H1 (cell line): ENCODE data around the gene DNAL4. TPM values are rescaled to one million over a fixed set of nuclear protein-coding genes. Genes with fewer than 3 reads are reported as not detected.

ENCODE experiments used
- CTCF ChIA-PET: fragments of 300-600 bp; sonication (Branson Sonifier 250); formaldehyde crosslinking; loops from one replicate; lab custom pipeline; 2021; ENCODE audit not compliant: partially characterized antibody; lab: Charles Lee
- POLR2A ChIA-PET: fragments of 300-600 bp; sonication (Branson Sonifier 250); formaldehyde crosslinking; loops from one replicate; lab custom pipeline; 2021; ENCODE audit warnings: inconsistent platforms; ENCODE audit not compliant: partially characterized antibody; lab: Charles Lee
- DNase-seq, 2 experiments: peaks; one replicate each; pipeline versions ENCODE4 v3.0.0 to v3.0.0-alpha.2; 2010 to 2022; ENCODE audit warnings: low spot score in 2 of 2, low read depth in 1 of 2, mixed read lengths in 1 of 2
- FAIRE-seq: peaks from 2 replicates; lab custom pipeline; 2011; peaks lifted over from hg19 to GRCh38; lab: Jason Lieb, UNC
- H2AFZ ChIP-seq: 2 replicates; pipeline ENCODE4 v1.8.1; 2012; ENCODE audit warnings: low read length, inconsistent platforms
- H2AK5ac ChIP-seq: 2 replicates; pipeline ENCODE4 v1.6.1; 2013; ENCODE audit warnings: low read depth, low read length
- H2BK120ac ChIP-seq: replicated peaks from 2 replicates; pipeline ENCODE3; 2013; ENCODE audit warnings: low read depth, low read length, inconsistent platforms
- H2BK12ac ChIP-seq: 2 replicates; pipeline ENCODE4 v1.6.1; 2013; ENCODE audit warnings: low read depth, low read length
- H2BK15ac ChIP-seq: 2 replicates; pipeline ENCODE4 v1.6.1; 2013; ENCODE audit warnings: low read length
- H2BK20ac ChIP-seq: 2 replicates; pipeline ENCODE4 v1.6.1; 2013; ENCODE audit warnings: low read length
- H2BK5ac ChIP-seq: 2 replicates; pipeline ENCODE4 v1.6.1; 2013; ENCODE audit warnings: low read depth, low read length
- H3K14ac ChIP-seq: 2 replicates; pipeline ENCODE4 v1.6.1; 2013; ENCODE audit warnings: inconsistent platforms; ENCODE audit not compliant: insufficient read length
- H3K18ac ChIP-seq: 2 replicates; pipeline ENCODE4 v1.6.1; 2013; ENCODE audit warnings: low read length; ENCODE audit errors: extremely low read depth
- H3K23ac ChIP-seq: 2 replicates; pipeline ENCODE4 v1.6.1; 2013; ENCODE audit warnings: inconsistent platforms; ENCODE audit not compliant: insufficient read length
- H3K23me2 ChIP-seq: 2 replicates; pipeline ENCODE4 v1.6.1; 2013; ENCODE audit warnings: low read depth, low read length
- H3K27ac ChIP-seq: 2 replicates; pipeline ENCODE4 v1.6.1; 2011; ENCODE audit warnings: low read depth, low read length, inconsistent platforms
- H3K27me3 ChIP-seq, 4 experiments: replicated peaks in 1 of 4; 1 replicate in 1 of 4; 2 replicates in 3 of 4; pipeline versions ENCODE4 v1.6.1 to v1.8.1; 2011 to 2013; ENCODE audit warnings: low read length in 3 of 4, mild to moderate bottlenecking in 3 of 4, inconsistent platforms in 2 of 4, mixed read lengths in 2 of 4, moderate library complexity in 1 of 4; ENCODE audit not compliant: control insufficient read depth in 3 of 4, insufficient read depth in 3 of 4; ENCODE audit errors: extremely low read depth in 1 of 4
- H3K36me3 ChIP-seq, 4 experiments: 2 replicates each; pipeline versions ENCODE4 v1.6.1 to v1.8.1; 2011 to 2013; ENCODE audit warnings: mild to moderate bottlenecking in 4 of 4, low read length in 3 of 4, moderate library complexity in 2 of 4, control low read depth in 1 of 4, inconsistent platforms in 1 of 4; ENCODE audit not compliant: insufficient read depth in 4 of 4, control insufficient read depth in 2 of 4
- H3K4ac ChIP-seq: replicated peaks from 2 replicates; pipeline ENCODE3; 2013; ENCODE audit warnings: low read length, low read depth, mixed read lengths, inconsistent platforms; ENCODE audit not compliant: insufficient read length
- H3K4me1 ChIP-seq, 4 experiments: replicated peaks in 1 of 4; 1 replicate in 1 of 4; 2 replicates in 3 of 4; pipeline versions ENCODE4 v1.6.1 to v1.8.1; 2011 to 2013; ENCODE audit warnings: low read length in 3 of 4, inconsistent platforms in 2 of 4, mixed read lengths in 1 of 4; ENCODE audit not compliant: insufficient read depth in 4 of 4, control insufficient read depth in 3 of 4
- H3K4me2 ChIP-seq, 2 experiments: 2 replicates each; pipeline versions ENCODE4 v1.6.1 to v1.8.1; 2011 to 2013; ENCODE audit warnings: low read depth in 2 of 2, low read length in 2 of 2, control low read depth in 1 of 2, inconsistent platforms in 1 of 2, mild to moderate bottlenecking in 1 of 2; ENCODE audit not compliant: insufficient read depth in 1 of 2
- H3K4me3 ChIP-seq, 4 experiments: fragments of 200-600, 300-600 bp in 1 of 4; sonication (generic), shearing (Covaris generic), sonication (Bioruptor Twin) in 1 of 4; 2 replicates each; pipeline versions ENCODE4 v1.5.1 to v1.8.1; 2011 to 2016; ENCODE audit warnings: low read length in 4 of 4, low read depth in 3 of 4, control low read depth in 2 of 4, inconsistent platforms in 2 of 4, mild to moderate bottlenecking in 2 of 4, mixed read lengths in 1 of 4, moderate library complexity in 1 of 4; ENCODE audit not compliant: insufficient read depth in 2 of 4; ENCODE audit errors: extremely low read depth in 1 of 4
- H3K56ac ChIP-seq: replicated peaks from 2 replicates; pipeline ENCODE3; 2013; ENCODE audit warnings: low read depth, mild to moderate bottlenecking, mixed read lengths, low read length, inconsistent platforms; ENCODE audit not compliant: insufficient read length
- H3K79me1 ChIP-seq: 2 replicates; pipeline ENCODE4 v1.6.1; 2013; ENCODE audit warnings: low read depth, low read length, control low read depth
- H3K79me2 ChIP-seq, 2 experiments: 2 replicates each; pipeline versions ENCODE4 v1.6.1 to v1.8.1; 2012 to 2013; ENCODE audit warnings: low read length in 2 of 2, mild to moderate bottlenecking in 2 of 2, inconsistent platforms in 1 of 2; ENCODE audit not compliant: insufficient read depth in 2 of 2, control insufficient read depth in 1 of 2
- H3K9ac ChIP-seq, 4 experiments: replicated peaks in 1 of 4; 1 replicate in 1 of 4; 2 replicates in 3 of 4; pipeline versions ENCODE4 v1.6.1 to v1.8.1; 2011 to 2013; ENCODE audit warnings: low read depth in 3 of 4, low read length in 3 of 4, control low read depth in 2 of 4, mild to moderate bottlenecking in 2 of 4, moderate library complexity in 2 of 4, inconsistent platforms in 1 of 4; ENCODE audit errors: extremely low read depth in 1 of 4
- H3K9me3 ChIP-seq, 2 experiments: 2 replicates each; pipeline versions ENCODE4 v1.6.1 to v1.8.1; 2012 to 2013; ENCODE audit warnings: mild to moderate bottlenecking in 2 of 2, moderate library complexity in 2 of 2, control low read depth in 1 of 2, inconsistent platforms in 1 of 2, low read depth in 1 of 2, low read length in 1 of 2, mixed read lengths in 1 of 2; ENCODE audit not compliant: insufficient read depth in 2 of 2
- H4K20me1 ChIP-seq, 2 experiments: replicated peaks in 1 of 2; 2 replicates each; pipeline versions ENCODE3 to v1.8.1; 2011 to 2013; ENCODE audit warnings: inconsistent platforms in 2 of 2, low read length in 2 of 2, mild to moderate bottlenecking in 1 of 2; ENCODE audit not compliant: insufficient read depth in 2 of 2, control insufficient read depth in 1 of 2
- H4K5ac ChIP-seq: 2 replicates; pipeline ENCODE4 v1.6.1; 2013; ENCODE audit warnings: low read length, low read depth, mixed read lengths, inconsistent platforms; ENCODE audit not compliant: insufficient read length
- H4K8ac ChIP-seq: 2 replicates; pipeline ENCODE4 v1.8.0; 2013; ENCODE audit warnings: mild to moderate bottlenecking, moderate library complexity, low read length, inconsistent platforms; ENCODE audit not compliant: insufficient read depth; ENCODE audit errors: extremely low read depth
- H4K91ac ChIP-seq: replicated peaks from 2 replicates; pipeline ENCODE3; 2013; ENCODE audit warnings: low read length, mixed read lengths, inconsistent platforms; ENCODE audit not compliant: insufficient read length
- CBX5 ChIP-seq: fragments of 300-800, 300-1000 bp; sonication (generic); IDR thresholded peaks from 2 replicates; pipeline ENCODE4 v1.7.1; 2016; ENCODE audit warnings: antibody characterized with exemption, low read length, low read depth
- CTCF ChIP-seq, 3 experiments: IDR thresholded peaks; 1 replicate in 2 of 3; 2 replicates in 1 of 3; pipeline versions ENCODE4 v1.5.1 to v1.6.1; 2011; ENCODE audit warnings: low read length in 3 of 3, mild to moderate bottlenecking in 3 of 3, inconsistent platforms in 2 of 3, low read depth in 1 of 3, moderate library complexity in 1 of 3; ENCODE audit not compliant: insufficient read depth in 1 of 3; ENCODE audit errors: control extremely low read depth in 1 of 3
- PHF8 ChIP-seq: fragments of 200-600 bp; sonication (generic); conservative IDR thresholded peaks from 2 replicates; pipeline ENCODE4 v1.7.1; 2012; ENCODE audit warnings: low read depth, mild to moderate bottlenecking, inconsistent platforms, low read length, moderate library complexity
- WGBS, 2 experiments: shearing (Covaris generic) in 1 of 2; methylation state at CpG; one replicate each; pipeline versions ENCODE4 v1.1.6 to v1.1.7; 2013 to 2015; ENCODE audit warnings: low lambda C conversion rate in 2 of 2, mixed read lengths in 2 of 2, inconsistent platforms in 1 of 2, low coverage in 1 of 2, missing lambda C conversion rate in 1 of 2; ENCODE audit not compliant: insufficient replicate concordance in 2 of 2, insufficient coverage in 1 of 2, insufficient read length in 1 of 2; ENCODE audit errors: extremely low coverage in 1 of 2, missing lambda C conversion rate in 1 of 2; 5-methylcytosine and 5-hydroxymethylcytosine counted together
- polyA plus RNA-seq, 7 experiments: library from polyadenylated mRNA; depleted of rRNA in 3 of 7; stranded (reverse) in 5 of 7; unstranded in 2 of 7; fragments of >200 nt in 5 of 7; fragments of 200-250 nt in 2 of 7; gene quantifications; 1 replicate in 5 of 7; 2 replicates in 1 of 7; 4 replicates in 1 of 7; pipeline versions ENCODE4 v1.2.1 to v1.2.3, GENCODE V29; 2011 to 2013; ENCODE audit warnings: missing spikeins in 2 of 7, mixed read lengths in 2 of 7
- total RNA-seq: library from RNA; stranded (reverse); fragmentation: NEBNext Ultra II Directional; extraction: Animal tissue kit (Norgen Biotek cat#: 25700); gene quantifications from 2 replicates; pipeline ENCODE4 v1.2.1, GENCODE V29; 2021
- TF ChIP-seq, protein P1 (sequence below): IDR thresholded peaks from 2 replicates; pipeline ENCODE4 v1.6.1; 2012; ENCODE audit warnings: inconsistent platforms
- TF ChIP-seq, protein P2 (sequence below): IDR thresholded peaks from 2 replicates; pipeline ENCODE4 v1.6.1; 2011; ENCODE audit warnings: low read length, improper control_type of control experiment

Gene DNAL4
- total and polyA plus RNA-seq, 2 of the 8 experiments (the other 6 are each of a cell fraction or from before 2014, with no cell fraction given), result 8.8 to 14.0 TPM

- no peak overlapping the region for H4K8ac ChIP-seq
- no peak overlapping the region for H4K91ac ChIP-seq
- H2BK12ac ChIP-seq, result no peak overlapping the region
- no peak overlapping the region for H2BK20ac ChIP-seq
- no peak overlapping the region for H3K4me2 ChIP-seq
- no peak overlapping the region for H3K14ac ChIP-seq
- H2BK5ac ChIP-seq, result no peak overlapping the region
- no peaks in the 10 kb centered on the region for H3K79me1 ChIP-seq
- H2BK15ac ChIP-seq, result no peak overlapping the region
- no peaks in the 10 kb centered on the region for H3K36me3 ChIP-seq
- H3K79me2 ChIP-seq, result no peaks in the 10 kb centered on the region
- H3K9me3 ChIP-seq, result no peaks in the 10 kb centered on the region
- H3K56ac ChIP-seq, result no peak overlapping the region
- H3K23me2 ChIP-seq, result peaks cover 5% of the 10 kb centered on the region; the same call in 1 of the 2 replicates
- FAIRE-seq (no peak), DNase-seq (no peak)
- ChIA-PET POLR2A (interaction anchor here (0.6 to 1.2 kb wide), 2 partner anchors 14 to 98 kb away, joined by 3 to 4 read pairs; no protein-coding TSS in a partner anchor), CTCF (interaction anchor here (0.6 to 13.8 kb wide), 5 partner anchors 13 to 534 kb away, joined by 3 to 124 read pairs (median 3); no protein-coding TSS in a partner anchor)
- no peak overlapping the region for H3K4ac ChIP-seq
- H3K18ac ChIP-seq, result no peak overlapping the region
- peaks cover 0 to 7% (median 2%) of the 10 kb centered on the region in 4 experiments; a peak in 3 of 7 replicates for H3K4me1 ChIP-seq
- no peak overlapping the region for H2AFZ ChIP-seq
- H3K9ac ChIP-seq, result no peak overlapping the region
- TF ChIP-seq CTCF (IDR thresholded peaks at IDR 0.05; ENCODE audit: control extremely low read depth in 1 of 3, insufficient read depth in 1 of 3, low read depth in 1 of 3, low read length in 3 of 3) (no peak), PHF8 (no peak), CBX5 (no peak)
- TF ChIP-seq, protein P1, sequence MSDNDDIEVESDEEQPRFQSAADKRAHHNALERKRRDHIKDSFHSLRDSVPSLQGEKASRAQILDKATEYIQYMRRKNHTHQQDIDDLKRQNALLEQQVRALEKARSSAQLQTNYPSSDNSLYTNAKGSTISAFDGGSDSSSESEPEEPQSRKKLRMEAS, result no peak
- TF ChIP-seq, protein P2, sequence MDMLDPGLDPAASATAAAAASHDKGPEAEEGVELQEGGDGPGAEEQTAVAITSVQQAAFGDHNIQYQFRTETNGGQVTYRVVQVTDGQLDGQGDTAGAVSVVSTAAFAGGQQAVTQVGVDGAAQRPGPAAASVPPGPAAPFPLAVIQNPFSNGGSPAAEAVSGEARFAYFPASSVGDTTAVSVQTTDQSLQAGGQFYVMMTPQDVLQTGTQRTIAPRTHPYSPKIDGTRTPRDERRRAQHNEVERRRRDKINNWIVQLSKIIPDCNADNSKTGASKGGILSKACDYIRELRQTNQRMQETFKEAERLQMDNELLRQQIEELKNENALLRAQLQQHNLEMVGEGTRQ, result no peak
- no peak overlapping the region for H3K23ac ChIP-seq
- 90% methylated on average over 10 of the region's 11 CpGs; no CpG with 5 or more reads in 1 of the 2 experiments for WGBS, 2 experiments
- H3K27ac ChIP-seq, result no peak overlapping the region
- peaks cover 0 to 7% of the 10 kb centered on the region in 2 experiments for H4K20me1 ChIP-seq
- no peak overlapping the region for H2BK120ac ChIP-seq
- H4K5ac ChIP-seq, result no peak overlapping the region
- H3K27me3 ChIP-seq, result no peaks in the 10 kb centered on the region
- no peak overlapping the region for H2AK5ac ChIP-seq
- no peak overlapping the region for H3K4me3 ChIP-seq
These were observed 31.4 kb downstream of the DNAL4 start for GRCh38 chr22:38762551-38762983.
